ENCODE results near the gene SLC44A5.

SLC44A5 gene

DNA sequence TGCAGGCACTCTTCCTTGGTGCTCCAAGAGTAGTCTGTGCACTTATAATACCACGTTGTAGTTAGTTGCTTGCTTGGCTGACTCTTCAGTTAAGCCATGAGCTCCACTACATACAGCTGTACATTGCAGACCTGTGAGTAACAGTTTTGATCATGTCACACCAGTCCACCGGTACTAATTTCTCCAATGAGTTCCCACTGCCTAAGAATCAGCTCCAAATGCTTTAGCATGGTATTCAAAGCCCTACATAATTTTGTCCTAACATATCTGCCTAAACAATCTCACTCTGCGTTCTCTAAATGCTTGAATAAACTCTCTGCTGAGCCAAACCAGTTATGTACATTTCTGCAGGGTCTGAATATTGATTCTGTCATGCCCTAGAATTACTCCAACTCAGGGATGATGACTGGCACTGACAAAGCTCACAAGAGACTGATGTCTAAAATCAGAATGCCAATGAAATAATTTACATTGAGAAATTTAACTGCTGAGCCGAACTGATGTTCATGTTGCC is 276.0 kb downstream of the SLC44A5 start:
- no peak overlapping the region for H2BK120ac ChIP-seq (ENCODE audit: insufficient read depth, low read length, poor library complexity)
- no peak overlapping the region for H4K12ac ChIP-seq (ENCODE audit: low read depth, low read length)
- no peaks in the 10 kb centered on the region for H3K9me3 ChIP-seq (ENCODE audit: insufficient read depth, low read depth, low read length)
- no peak overlapping the region for H3K18ac ChIP-seq (ENCODE audit: low read length)
- H3K36me3 ChIP-seq (ENCODE audit: control insufficient read depth in 1 of 2, insufficient read depth in 2 of 2, low read length in 2 of 2), result no peaks in the 10 kb centered on the region
- H2BK5ac ChIP-seq (ENCODE audit: low read depth, low read length, poor library complexity), result no peak overlapping the region
- H3K79me2 ChIP-seq (ENCODE audit: control insufficient read depth, insufficient read depth, low read length, poor library complexity), result no peaks in the 10 kb centered on the region
- H2BK12ac ChIP-seq (ENCODE audit: low read length), result no peak overlapping the region
- H2AK5ac ChIP-seq (ENCODE audit: low read length), result no peak overlapping the region
- DNase-seq, result peak; percentile 75 to 93
- H3K27me3 ChIP-seq (ENCODE audit: insufficient read depth, low read length), result no peaks in the 10 kb centered on the region
- H3K14ac ChIP-seq (ENCODE audit: low read length), result no peak overlapping the region
- H4K8ac ChIP-seq (ENCODE audit: low read depth, low read length), result no peak overlapping the region
- H3K79me1 ChIP-seq (ENCODE audit: low read length), result no peaks in the 10 kb centered on the region
- no peak overlapping the region for H3K4ac ChIP-seq (ENCODE audit: low read depth, low read length)
- no peak overlapping the region for H3K23ac ChIP-seq (ENCODE audit: low read length)
- no peak overlapping the region for H3K4me2 ChIP-seq (ENCODE audit: low read length)
- no peak overlapping the region for H3K4me3 ChIP-seq (ENCODE audit: low read depth, low read length)
- no peak overlapping the region for H4K91ac ChIP-seq (ENCODE audit: low read depth, low read length)
- H3K27ac ChIP-seq (ENCODE audit: low read depth, low read length), result no peak overlapping the region
- H3K9ac ChIP-seq (ENCODE audit: low read length), result no peak overlapping the region
- no CpG with 5 or more reads among the region's 4 CpGs for WGBS (ENCODE audit: extremely low coverage, insufficient coverage, insufficient read length)
- H2AFZ ChIP-seq (ENCODE audit: insufficient read depth, low read length, poor library complexity), result no peak overlapping the region
- H3K4me1 ChIP-seq (ENCODE audit: control insufficient read depth in 1 of 2, insufficient read depth in 2 of 2, low read length in 2 of 2), result no peaks in the 10 kb centered on the region

- no peaks in the 10 kb centered on the region for H3K79me2 ChIP-seq (ENCODE audit: control insufficient read depth, insufficient read depth, low read length, poor library complexity)
- no peak overlapping the region for H2BK12ac ChIP-seq (ENCODE audit: low read length)
- no peak overlapping the region for H3K4me2 ChIP-seq (ENCODE audit: low read length)
- no peaks in the 10 kb centered on the region for H3K79me1 ChIP-seq (ENCODE audit: low read length)
- no peak overlapping the region for H4K12ac ChIP-seq (ENCODE audit: low read depth, low read length)
- no peaks in the 10 kb centered on the region for H3K9me3 ChIP-seq (ENCODE audit: insufficient read depth, low read depth, low read length)
- no peaks in the 10 kb centered on the region for H3K4me1 ChIP-seq (ENCODE audit: control insufficient read depth in 1 of 2, insufficient read depth in 2 of 2, low read length in 2 of 2)
- no peak overlapping the region for H3K14ac ChIP-seq (ENCODE audit: low read length)
- H3K4ac ChIP-seq (ENCODE audit: low read depth, low read length), result no peak overlapping the region
- H4K8ac ChIP-seq (ENCODE audit: low read depth, low read length), result no peak overlapping the region
- H3K4me3 ChIP-seq (ENCODE audit: low read depth, low read length), result no peak overlapping the region
- no peak overlapping the region for H2BK5ac ChIP-seq (ENCODE audit: low read depth, low read length, poor library complexity)
- no peak overlapping the region for H3K18ac ChIP-seq (ENCODE audit: low read length)
- H3K27ac ChIP-seq (ENCODE audit: low read depth, low read length), result no peak overlapping the region
- H3K23ac ChIP-seq (ENCODE audit: low read length), result no peak overlapping the region
- H4K91ac ChIP-seq (ENCODE audit: low read depth, low read length), result no peak overlapping the region
- no peak overlapping the region for H2AFZ ChIP-seq (ENCODE audit: insufficient read depth, low read length, poor library complexity)
- no peak overlapping the region for H2BK120ac ChIP-seq (ENCODE audit: insufficient read depth, low read length, poor library complexity)
- no peak overlapping the region for H2AK5ac ChIP-seq (ENCODE audit: low read length)
- H3K9ac ChIP-seq (ENCODE audit: low read length), result no peak overlapping the region
- H3K36me3 ChIP-seq (ENCODE audit: control insufficient read depth in 1 of 2, insufficient read depth in 2 of 2, low read length in 2 of 2), result no peaks in the 10 kb centered on the region
- H3K27me3 ChIP-seq (ENCODE audit: insufficient read depth, low read length), result no peaks in the 10 kb centered on the region
- DNase-seq, result no peak
Observed at GRCh38 chr1:75330624-75331023, 280.3 kb downstream of the SLC44A5 start.

GRCh38 chr1:75328691-75329090 is 282.2 kb downstream of the SLC44A5 start:
- Histone ChIP-seq H3K4me1 (ENCODE audit: control insufficient read depth in 1 of 2, insufficient read depth in 2 of 2, low read length in 2 of 2) (no peaks in the 10 kb centered on the region), H3K36me3 (ENCODE audit: control insufficient read depth in 1 of 2, insufficient read depth in 2 of 2, low read length in 2 of 2) (no peaks in the 10 kb centered on the region)
- no CpG with 5 or more reads among the region's 4 CpGs for WGBS (ENCODE audit: extremely low coverage, insufficient coverage, insufficient read length)

DNA sequence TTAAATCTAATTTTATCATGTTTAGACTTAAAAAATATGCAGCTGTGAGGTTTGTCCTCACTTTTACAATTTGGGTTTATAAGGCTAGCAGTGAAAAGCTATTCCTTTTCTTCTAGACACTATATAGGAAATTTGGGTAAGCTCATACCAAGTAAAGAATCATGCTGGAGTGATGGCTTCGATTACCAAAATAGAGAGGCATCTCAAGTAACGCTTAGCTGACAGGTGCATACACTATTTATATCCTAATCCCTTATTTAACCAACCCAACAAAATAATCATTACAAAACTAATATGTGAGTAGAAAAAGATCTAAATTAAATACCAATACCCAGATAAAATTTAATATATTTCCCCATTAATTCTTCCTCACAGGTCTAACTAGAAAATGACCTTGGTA is 283.5 kb downstream of the SLC44A5 start:
- Histone ChIP-seq H4K8ac (ENCODE audit: low read depth, low read length) (no peak overlapping the region), H2AFZ (ENCODE audit: insufficient read depth, low read length, poor library complexity) (no peak overlapping the region), H3K14ac (ENCODE audit: low read length) (no peak overlapping the region), H3K18ac (ENCODE audit: low read length) (no peak overlapping the region), H3K79me2 (ENCODE audit: control insufficient read depth, insufficient read depth, low read length, poor library complexity) (no peaks in the 10 kb centered on the region), H2AK5ac (ENCODE audit: low read length) (no peak overlapping the region), H3K36me3 (ENCODE audit: control insufficient read depth in 1 of 2, insufficient read depth in 2 of 2, low read length in 2 of 2) (no peaks in the 10 kb centered on the region), H3K9ac (ENCODE audit: low read length) (no peak overlapping the region), H3K4ac (ENCODE audit: low read depth, low read length) (no peak overlapping the region), H3K9me3 (ENCODE audit: insufficient read depth, low read depth, low read length) (no peaks in the 10 kb centered on the region), H3K27ac (ENCODE audit: low read depth, low read length) (no peak overlapping the region), H3K23ac (ENCODE audit: low read length) (no peak overlapping the region), H2BK120ac (ENCODE audit: insufficient read depth, low read length, poor library complexity) (no peak overlapping the region), H3K27me3 (ENCODE audit: insufficient read depth, low read length) (no peaks in the 10 kb centered on the region), H4K12ac (ENCODE audit: low read depth, low read length) (no peak overlapping the region), H3K4me3 (ENCODE audit: low read depth, low read length) (no peak overlapping the region), H4K91ac (ENCODE audit: low read depth, low read length) (no peak overlapping the region), H3K79me1 (ENCODE audit: low read length) (no peaks in the 10 kb centered on the region), H2BK5ac (ENCODE audit: low read depth, low read length, poor library complexity) (no peak overlapping the region), H3K4me1 (ENCODE audit: control insufficient read depth in 1 of 2, insufficient read depth in 2 of 2, low read length in 2 of 2) (no peaks in the 10 kb centered on the region), H3K4me2 (ENCODE audit: low read length) (no peak overlapping the region), H2BK12ac (ENCODE audit: low read length) (no peak overlapping the region)
- WGBS (ENCODE audit: extremely low coverage, insufficient coverage, insufficient read length), result no CpG with 5 or more reads among the region's 2 CpGs
- DNase-seq, result no peak

More at GRCh38 chr1:75328691-75329090, 282.2 kb downstream of the SLC44A5 start:
- Histone ChIP-seq H4K8ac (ENCODE audit: low read depth, low read length) (no peak overlapping the region), H3K4me3 (ENCODE audit: low read depth, low read length) (no peak overlapping the region), H2BK5ac (ENCODE audit: low read depth, low read length, poor library complexity) (no peak overlapping the region), H3K79me2 (ENCODE audit: control insufficient read depth, insufficient read depth, low read length, poor library complexity) (no peaks in the 10 kb centered on the region), H4K12ac (ENCODE audit: low read depth, low read length) (no peak overlapping the region), H3K4me2 (ENCODE audit: low read length) (no peak overlapping the region), H2AK5ac (ENCODE audit: low read length) (no peak overlapping the region), H3K9me3 (ENCODE audit: insufficient read depth, low read depth, low read length) (no peaks in the 10 kb centered on the region), H2BK120ac (ENCODE audit: insufficient read depth, low read length, poor library complexity) (no peak overlapping the region), H2BK12ac (ENCODE audit: low read length) (no peak overlapping the region), H3K27ac (ENCODE audit: low read depth, low read length) (no peak overlapping the region), H3K79me1 (ENCODE audit: low read length) (no peaks in the 10 kb centered on the region), H3K4ac (ENCODE audit: low read depth, low read length) (no peak overlapping the region), H3K14ac (ENCODE audit: low read length) (no peak overlapping the region), H2AFZ (ENCODE audit: insufficient read depth, low read length, poor library complexity) (no peak overlapping the region), H3K23ac (ENCODE audit: low read length) (no peak overlapping the region), H3K9ac (ENCODE audit: low read length) (no peak overlapping the region), H3K18ac (ENCODE audit: low read length) (no peak overlapping the region), H4K91ac (ENCODE audit: low read depth, low read length) (no peak overlapping the region), H3K27me3 (ENCODE audit: insufficient read depth, low read length) (no peaks in the 10 kb centered on the region)
- no peak for DNase-seq

Data from trophoblast cell (in vitro differentiated cells and primary cell).